Tongue (tissue), 2 donors: ENCODE data around the gene AFAP1. TPM values are rescaled to one million over a fixed set of nuclear protein-coding genes. Genes with fewer than 3 reads are reported as not detected.
A peak's percentile ranks its signal among the peaks of the same experiment; 100 is the strongest.

Experiments used
- DNase-seq: peaks from one replicate; pipeline ENCODE4 v3.0.0-alpha.2; 2015
- total RNA-seq: library from RNA; depleted of rRNA; stranded (reverse); fragments of >200 nt; gene quantifications from one replicate; pipeline ENCODE4 v1.2.3, GENCODE V29; 2014

Gene AFAP1
- 36.4 TPM for total RNA-seq

DNA sequence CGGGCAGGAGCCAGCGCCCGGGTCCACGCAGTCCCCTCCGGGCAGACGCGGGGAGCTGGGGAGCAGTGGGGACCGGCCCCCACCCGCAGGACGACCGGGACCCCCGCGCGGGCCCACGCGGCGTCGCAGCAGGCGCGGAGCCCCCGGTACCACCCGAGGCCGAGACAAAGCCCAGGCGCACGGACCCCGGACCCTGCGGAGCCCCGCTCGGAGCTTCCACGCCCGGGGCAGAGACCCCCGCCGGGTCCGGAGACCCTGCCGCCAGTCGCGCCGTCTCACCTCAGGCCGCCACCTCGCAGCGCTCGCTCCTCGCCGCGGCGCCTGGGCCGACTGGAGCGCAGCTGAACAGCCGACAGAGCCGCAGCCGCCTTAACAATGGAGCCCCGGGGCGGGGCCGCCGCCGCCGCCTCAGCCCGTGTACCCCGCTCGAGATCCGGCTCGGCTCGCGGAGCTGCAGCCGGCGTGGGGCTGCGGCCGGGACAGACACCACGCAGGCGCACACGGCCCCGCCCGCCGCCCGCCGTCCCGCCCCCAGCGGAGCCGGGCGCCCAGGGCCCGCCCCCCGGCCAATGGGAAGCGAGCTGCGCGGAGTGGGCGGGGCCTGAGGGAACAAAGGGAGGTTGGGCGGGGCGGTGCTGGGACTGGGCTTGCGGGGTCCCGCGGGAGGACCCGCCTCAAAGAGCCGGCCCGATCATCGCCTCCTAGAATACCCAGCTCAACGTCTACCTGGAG lies at the start of gene AFAP1:
Gene AFAP1, minus strand, starts transcription at position 485 of the 732 bp plus-strand sequence. CDS start 67,783 bp downstream, outside the sequence.
- peak; percentile 97 for DNase-seq

GRCh38 chr4:7988437-7988836 lies 48.8 kb upstream of the AFAP1 start:
- no peak for DNase-seq

DNA sequence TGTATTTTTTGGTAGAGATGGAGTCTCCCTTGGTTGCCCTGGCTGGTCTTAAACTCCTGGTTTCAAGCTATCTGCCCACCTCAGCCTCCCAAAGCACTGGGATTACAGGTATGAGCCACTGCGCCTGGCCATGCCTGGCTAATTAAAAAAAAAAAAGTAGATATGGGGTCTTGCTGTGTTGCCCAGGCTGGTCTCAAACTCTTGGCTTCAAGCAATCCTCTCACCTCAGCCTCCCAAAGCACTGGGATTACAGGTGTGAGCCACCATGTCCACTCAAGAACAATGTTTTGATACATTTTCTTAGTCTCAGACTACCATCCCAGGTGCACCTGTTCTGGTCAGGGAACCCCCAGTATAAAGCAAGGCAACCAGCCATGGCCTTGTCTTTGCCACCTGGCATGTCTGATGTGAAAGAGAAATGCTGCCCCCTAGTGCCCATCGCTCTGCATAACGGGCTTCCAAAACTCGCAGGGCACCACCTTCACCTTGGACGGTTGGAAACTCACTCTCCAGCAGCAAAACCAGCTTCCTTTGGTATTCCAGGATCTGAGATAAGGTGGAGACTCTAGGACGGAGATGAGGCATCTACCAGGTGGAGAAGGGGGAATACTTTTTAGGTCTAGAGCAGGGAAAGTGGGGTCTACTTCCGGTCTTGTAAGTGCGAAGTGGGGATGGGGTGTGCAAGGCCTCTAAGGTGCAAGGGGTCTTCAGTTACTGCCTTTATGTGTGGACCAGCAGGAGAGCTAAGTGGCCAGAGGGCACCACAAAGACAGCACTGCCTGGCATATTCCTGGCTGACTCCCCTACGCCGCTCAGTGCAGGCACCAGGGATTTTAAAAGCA lies 47.7 kb upstream of the AFAP1 start:
- DNase-seq, result peak; percentile 87

- DNase-seq, result no peak
Measured at GRCh38 chr4:7985891-7986441, 46.3 kb upstream of the AFAP1 start.

- DNase-seq, result no peak
Measured at GRCh38 chr4:7985072-7985471, 45.4 kb upstream of the AFAP1 start.

- DNase-seq, result no peak
Measured at GRCh38 chr4:7984286-7984925, 44.7 kb upstream of the AFAP1 start.

GRCh38 chr4:7983296-7983695 lies 43.6 kb upstream of the AFAP1 start:
- DNase-seq, result no peak

GRCh38 chr4:7981738-7982394 lies 42.2 kb upstream of the AFAP1 start:
- DNase-seq, result no peak

DNA sequence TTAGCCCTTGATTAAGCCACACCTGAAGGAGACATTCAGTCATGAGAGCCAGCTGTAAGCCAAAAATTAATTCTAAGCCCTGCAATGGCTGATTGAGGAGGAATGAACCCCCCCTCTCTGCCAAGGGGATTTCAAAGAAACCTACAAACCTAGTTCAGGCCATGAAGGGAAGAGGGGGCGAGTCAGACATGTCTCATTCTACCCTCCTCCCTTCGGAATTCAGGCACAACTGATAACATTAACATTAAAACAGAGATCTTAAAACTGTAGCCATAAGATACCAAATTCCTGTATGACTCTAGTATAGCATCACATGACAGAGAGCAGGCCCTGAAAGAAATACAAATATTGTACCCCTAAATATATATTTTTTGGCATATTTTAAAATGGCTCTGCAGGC lies 40.4 kb upstream of the AFAP1 start:
- DNase-seq, result no peak

DNA sequence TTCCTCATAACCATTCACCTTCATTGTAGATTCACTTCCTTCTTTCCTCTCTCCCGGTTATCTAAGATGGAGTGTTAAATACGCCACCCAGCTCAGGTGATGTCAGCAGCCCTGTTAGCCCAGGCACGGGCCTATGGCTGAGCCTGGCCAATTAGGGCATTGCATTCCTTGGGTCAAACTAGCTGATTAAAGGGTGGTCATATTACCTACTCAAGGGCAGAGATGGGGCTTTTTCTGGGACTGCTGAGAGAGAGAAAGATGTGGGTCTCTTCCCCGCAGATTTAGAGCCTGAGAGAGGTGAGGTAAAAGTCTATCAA lies 39.9 kb upstream of the AFAP1 start:
- DNase-seq, result no peak

DNA sequence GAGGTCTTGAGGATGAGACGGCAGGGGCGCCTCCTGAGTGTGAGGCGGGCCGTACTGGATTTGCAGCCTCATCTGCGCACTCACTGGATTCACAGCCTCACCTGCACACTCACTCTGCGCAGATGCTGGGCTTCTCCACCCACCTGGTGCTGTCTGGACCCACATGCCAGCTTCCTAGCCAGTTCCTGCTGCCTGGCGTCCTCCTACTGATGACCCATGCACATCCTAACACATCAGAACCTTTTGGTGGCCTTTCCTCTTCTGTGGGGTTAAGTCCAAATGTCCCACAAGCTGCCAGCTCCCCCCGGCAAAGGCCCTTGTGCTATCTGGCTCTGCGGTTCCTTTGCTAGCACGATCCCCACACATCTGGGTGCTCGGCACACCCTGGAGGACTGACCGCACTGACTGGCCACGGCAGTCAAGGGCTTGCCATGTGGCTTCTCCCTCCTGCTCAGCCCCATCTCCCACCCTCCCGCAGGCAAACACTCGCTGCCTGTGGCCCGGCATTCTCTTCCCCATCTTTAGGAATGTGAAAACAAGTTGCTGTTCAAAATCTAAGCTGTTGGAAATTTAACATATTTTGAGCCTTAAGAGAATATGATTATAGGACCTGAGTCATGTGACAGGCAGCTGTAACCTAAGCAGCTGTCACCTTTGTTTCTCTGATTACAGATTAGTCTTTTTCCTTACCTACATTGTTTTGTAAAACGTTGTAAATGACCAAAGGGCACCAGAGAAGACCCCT lies 39.4 kb upstream of the AFAP1 start:
- DNase-seq, result no peak

- peak; percentile 50 for DNase-seq
Measured at GRCh38 chr4:7978489-7978888, 38.8 kb upstream of the AFAP1 start.

DNA sequence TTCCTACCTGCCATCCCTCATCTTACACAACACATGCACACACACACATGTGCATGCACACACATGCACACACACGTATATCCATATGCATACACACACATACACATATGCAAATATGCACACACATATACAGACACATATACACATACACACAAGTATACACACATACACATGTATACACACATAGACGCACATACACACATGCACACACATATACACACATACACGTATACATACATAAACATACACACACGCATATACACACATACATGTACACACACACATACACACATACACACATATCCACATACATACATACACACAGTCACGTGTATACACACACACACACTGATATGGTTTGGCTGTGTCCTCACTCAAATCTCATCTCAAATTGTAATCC lies 37.0 kb upstream of the AFAP1 start:
- no peak for DNase-seq

- DNase-seq, result no peak
Measured at GRCh38 chr4:7976025-7976424, 36.4 kb upstream of the AFAP1 start.

- no peak for DNase-seq
Measured at GRCh38 chr4:7974425-7974824, 34.8 kb upstream of the AFAP1 start.

GRCh38 chr4:7973545-7973981 lies 33.9 kb upstream of the AFAP1 start:
- DNase-seq, result no peak

- no peak for DNase-seq
Measured at GRCh38 chr4:7971881-7972500, 32.3 kb upstream of the AFAP1 start.

DNA sequence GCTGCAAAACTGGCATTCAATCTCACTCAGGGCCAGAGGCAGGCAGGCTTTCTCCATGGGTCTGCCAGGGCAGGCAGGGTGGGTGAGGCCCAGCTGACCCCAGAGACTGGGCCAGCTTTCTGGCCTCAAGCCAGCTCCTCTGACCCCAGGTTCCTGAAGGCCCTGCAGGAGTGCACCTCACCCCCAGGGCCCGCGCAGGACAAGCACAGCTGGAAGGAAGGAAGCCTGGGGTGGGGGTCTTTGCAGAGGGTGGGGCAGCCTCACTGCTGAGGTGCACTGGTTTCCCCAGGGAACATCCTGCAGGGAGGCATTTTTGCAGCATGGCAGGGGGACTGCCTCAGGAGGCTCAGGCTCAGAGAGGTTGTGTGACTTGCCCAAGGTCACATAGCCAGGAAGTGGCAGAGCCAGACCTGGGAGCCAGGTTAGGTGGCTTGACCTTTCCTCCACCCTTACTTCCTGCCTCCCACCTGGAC lies 31.5 kb upstream of the AFAP1 start:
- no peak for DNase-seq

DNA sequence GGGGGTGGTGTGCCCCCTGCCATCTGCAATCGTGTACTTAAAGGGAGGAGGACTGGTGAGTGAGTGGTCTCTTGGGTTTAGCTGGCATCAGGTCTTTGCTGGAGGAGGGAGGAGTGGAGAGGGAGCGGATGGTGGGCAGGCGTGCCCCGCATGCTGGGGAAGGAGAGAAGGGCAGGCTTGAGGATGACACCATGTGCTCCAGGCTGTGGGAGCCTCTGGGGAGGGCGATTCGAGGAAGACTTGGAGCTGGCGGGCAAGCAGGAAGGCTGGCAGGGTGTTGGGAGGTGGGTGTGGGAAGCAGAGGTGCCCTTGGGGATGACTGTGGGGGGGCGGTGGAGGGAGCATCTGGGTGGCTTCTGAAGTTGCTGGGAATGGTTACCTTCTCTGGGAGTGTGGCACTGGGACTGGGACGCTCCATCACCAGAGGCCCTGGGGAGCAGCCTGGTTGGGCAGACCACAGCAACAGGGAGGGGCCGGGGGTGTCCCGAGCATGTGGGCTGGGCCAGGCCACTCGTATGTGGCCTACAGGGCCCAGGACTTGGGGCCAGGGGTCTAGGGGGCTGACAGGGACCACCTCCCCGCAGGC lies 30.8 kb upstream of the AFAP1 start:
- no peak for DNase-seq

- no peak for DNase-seq
Measured at GRCh38 chr4:7968262-7968896, 28.7 kb upstream of the AFAP1 start.
